ENCODE data around the gene MLLT10.

MLLT10 gene

GRCh38 chr10:21719502-21719901 is 185.5 kb downstream of the MLLT10 start:
- TF ChIP-seq ZFP30 (CRISPR knock-in tag; IDR thresholded peaks at IDR 0.05) (no peak), OSR1 (CRISPR knock-in tag; IDR thresholded peaks at IDR 0.05) (no peak), BACH2 (CRISPR knock-in tag; IDR thresholded peaks at IDR 0.05; ENCODE audit: borderline replicate concordance) (no peak), CSRNP3 (CRISPR knock-in tag; IDR thresholded peaks at IDR 0.05) (no peak), PATZ1 (CRISPR knock-in tag; IDR thresholded peaks at IDR 0.05; ENCODE audit: borderline replicate concordance) (no peak), SNAI2 (CRISPR knock-in tag; IDR thresholded peaks at IDR 0.05) (no peak), CSDC2 (CRISPR knock-in tag; IDR thresholded peaks at IDR 0.05) (no peak), ZC3H10 (CRISPR knock-in tag; IDR thresholded peaks at IDR 0.05) (no peak), ZNF8 (CRISPR knock-in tag; IDR thresholded peaks at IDR 0.05) (no peak), ZNF565 (CRISPR knock-in tag; conservative IDR thresholded peaks at IDR 0.05; ENCODE audit: low read depth) (no peak), GLIS3 (CRISPR knock-in tag; IDR thresholded peaks at IDR 0.05) (no peak), POU6F1 (CRISPR knock-in tag; IDR thresholded peaks at IDR 0.05; ENCODE audit: borderline replicate concordance, low read depth) (no peak), TOX (CRISPR knock-in tag; IDR thresholded peaks at IDR 0.05; ENCODE audit: borderline replicate concordance) (no peak), ISL1 (CRISPR knock-in tag; IDR thresholded peaks at IDR 0.05) (no peak)
- no peak for ATAC-seq

- no peak for TF ChIP-seq ZNF565 (CRISPR knock-in tag; conservative IDR thresholded peaks at IDR 0.05; ENCODE audit: low read depth)
- ATAC-seq = no peak
Observed at GRCh38 chr10:21720090-21720489, 186.1 kb downstream of the MLLT10 start.

GRCh38 chr10:21721000-21721665 is 187.1 kb downstream of the MLLT10 start:
- ATAC-seq = no peak
- TF ChIP-seq CSRNP3 (CRISPR knock-in tag; IDR thresholded peaks at IDR 0.05) = no peak
- TF ChIP-seq BACH2 (CRISPR knock-in tag; IDR thresholded peaks at IDR 0.05; ENCODE audit: borderline replicate concordance) = no peak
- no peak for TF ChIP-seq TSHZ2 (CRISPR knock-in tag; IDR thresholded peaks at IDR 0.05)
- no peak for TF ChIP-seq TCF4 (CRISPR knock-in tag; IDR thresholded peaks at IDR 0.05; ENCODE audit: borderline replicate concordance)
- no peak for TF ChIP-seq GLIS3 (CRISPR knock-in tag; IDR thresholded peaks at IDR 0.05)
- no peak for TF ChIP-seq ZNF8 (CRISPR knock-in tag; IDR thresholded peaks at IDR 0.05)
- no peak for TF ChIP-seq PPARA (CRISPR knock-in tag; IDR thresholded peaks at IDR 0.05; ENCODE audit: borderline replicate concordance)
- TF ChIP-seq RARB (CRISPR knock-in tag; IDR thresholded peaks at IDR 0.05) = no peak
- no peak for TF ChIP-seq CSDC2 (CRISPR knock-in tag; IDR thresholded peaks at IDR 0.05)

- ATAC-seq = no peak
- TF ChIP-seq PATZ1 (CRISPR knock-in tag; IDR thresholded peaks at IDR 0.05; ENCODE audit: borderline replicate concordance) (no peak), TCF4 (CRISPR knock-in tag; IDR thresholded peaks at IDR 0.05; ENCODE audit: borderline replicate concordance) (no peak), ISL1 (CRISPR knock-in tag; IDR thresholded peaks at IDR 0.05) (no peak), ZFP3 (CRISPR knock-in tag; IDR thresholded peaks at IDR 0.05) (no peak), GLIS3 (CRISPR knock-in tag; IDR thresholded peaks at IDR 0.05) (no peak), CSRNP3 (CRISPR knock-in tag; IDR thresholded peaks at IDR 0.05) (no peak), ZFP30 (CRISPR knock-in tag; IDR thresholded peaks at IDR 0.05) (no peak), ZC3H10 (CRISPR knock-in tag; IDR thresholded peaks at IDR 0.05) (no peak), POU6F1 (CRISPR knock-in tag; IDR thresholded peaks at IDR 0.05; ENCODE audit: borderline replicate concordance, low read depth) (no peak), PPARA (CRISPR knock-in tag; IDR thresholded peaks at IDR 0.05; ENCODE audit: borderline replicate concordance) (no peak), OSR1 (CRISPR knock-in tag; IDR thresholded peaks at IDR 0.05) (no peak), CSDC2 (CRISPR knock-in tag; IDR thresholded peaks at IDR 0.05) (no peak)
Observed at GRCh38 chr10:21722209-21722608, 188.2 kb downstream of the MLLT10 start.
